Panc1 (cell line): ENCODE measurements around the gene TMOD1. TPM values are rescaled to one million over a fixed set of nuclear protein-coding genes. Genes with fewer than 3 reads are reported as not detected.

Experiments
- ATAC-seq: fragments of 200-7000 bp; cut with Tn5 transposase; 2 replicates; pipeline ENCODE4 v1.9.1; 2020; ENCODE audit warnings: mild to moderate bottlenecking, moderate library complexity
- BruUV-seq: library from RNA; stranded (reverse); fragments of 400-500 nt; replicated peaks from 2 replicates; lab custom pipeline; 2021; lab: Mats Ljungman, UMichigan
- CTCF ChIA-PET: fragments of 300-600 bp; sonication (Branson Sonifier 250); formaldehyde crosslinking; loops from one replicate; lab custom pipeline; 2022; ENCODE audit warnings: antibody characterized with exemption; lab: Charles Lee
- POLR2A ChIA-PET: fragments of 300-600 bp; sonication (Branson Sonifier 250); formaldehyde crosslinking; loops from one replicate; lab custom pipeline; 2022; ENCODE audit warnings: antibody characterized with exemption; lab: Charles Lee
- DNase-seq: peaks from one replicate; pipeline ENCODE4 v3.0.0-alpha.2; 2010; ENCODE audit warnings: low read depth, low spot score
- H3K27ac ChIP-seq: 2 replicates; pipeline ENCODE4 v1.5.1; 2011; ENCODE audit warnings: mild to moderate bottlenecking, low read length, inconsistent platforms
- H3K27me3 ChIP-seq: fragments of 200-500 bp; sonication (Bioruptor generic); 2 replicates; pipeline ENCODE4 v1.6.0; 2014; ENCODE audit warnings: low read length, inconsistent platforms; ENCODE audit not compliant: control insufficient read depth, insufficient read depth
- H3K36me3 ChIP-seq: fragments of 200-500 bp; sonication (Bioruptor generic); 2 replicates; pipeline ENCODE4 v1.5.1; 2014; ENCODE audit warnings: inconsistent platforms, mild to moderate bottlenecking, low read length, moderate library complexity; ENCODE audit not compliant: control insufficient read depth, insufficient read depth
- H3K4me1 ChIP-seq: 2 replicates; pipeline ENCODE4 v1.5.1; 2011; ENCODE audit warnings: inconsistent platforms, mild to moderate bottlenecking, low read length, moderate library complexity; ENCODE audit not compliant: control insufficient read depth, insufficient read depth
- H3K4me3 ChIP-seq, 2 experiments: 2 replicates each; pipeline ENCODE4 v1.5.1; 2011 to 2012; ENCODE audit warnings: low read depth in 2 of 2, low read length in 2 of 2, mild to moderate bottlenecking in 2 of 2, inconsistent platforms in 1 of 2, moderate library complexity in 1 of 2
- H3K9me3 ChIP-seq: fragments of 200-500 bp; sonication (Bioruptor generic); 2 replicates; pipeline ENCODE4 v1.5.1; 2014; ENCODE audit warnings: low read depth, mild to moderate bottlenecking, inconsistent platforms, low read length, moderate library complexity; ENCODE audit not compliant: control insufficient read depth, insufficient read depth
- CTCF ChIP-seq: fragments of 450-650 bp; IDR thresholded peaks from 2 replicates; pipeline ENCODE4 v1.5.1; 2017; ENCODE audit warnings: mild to moderate bottlenecking
- POLR2AphosphoS5 ChIP-seq: IDR thresholded peaks from 2 replicates; pipeline ENCODE4 v1.6.1; 2012; ENCODE audit warnings: mild to moderate bottlenecking, low read depth, low read length, moderate library complexity
- REST ChIP-seq, 2 experiments: IDR thresholded peaks; 2 replicates each; pipeline ENCODE4 v1.6.1; 2011 to 2012; ENCODE audit warnings: low read depth in 2 of 2, control low read depth in 1 of 2, low read length in 1 of 2, mild to moderate bottlenecking in 1 of 2, moderate library complexity in 1 of 2; ENCODE audit not compliant: insufficient read depth in 1 of 2
- SIN3A ChIP-seq: IDR thresholded peaks from 2 replicates; pipeline ENCODE4 v1.6.1; 2012; ENCODE audit warnings: low read depth, mild to moderate bottlenecking, low read length, moderate library complexity, borderline replicate concordance; ENCODE audit not compliant: insufficient read depth
- TCF7L2 ChIP-seq: IDR thresholded peaks from 2 replicates; pipeline ENCODE4 v1.6.1; 2011; ENCODE audit warnings: mild to moderate bottlenecking, low read depth, low read length, inconsistent platforms
- in situ Hi-C: cut with HindIII; loops from 2 replicates; pipeline ENCODE4 v1.10.0; 2016; ENCODE audit warnings: low sequenced_read_pairs, low pct_unique_long_range_greater_than_20kb
- intact Hi-C: fragments of 100-400 bp; cut with micrococcal nuclease; formaldehyde crosslinking; loops from one replicate; pipeline ENCODE4 v1.10.0; 2022; ENCODE audit not compliant: unreplicated experiment
- total RNA-seq: library from RNA; stranded (reverse); gene quantifications from one replicate; pipeline ENCODE4 v1.2.1, GENCODE V29; 2021; ENCODE audit not compliant: unreplicated experiment

The TMOD1 gene
- total RNA-seq, 1 experiment from 2014 or later = 1.4 TPM

GRCh38 chr9:97628668-97629067, 127.2 kb downstream of the TMOD1 start:
- in situ Hi-C loops = no loop called here
- no TSS peak for BruUV-seq
- no peaks in the 10 kb centered on the region for H3K9me3 ChIP-seq
- H3K27ac ChIP-seq = no peak overlapping the region
- no peak overlapping the region for H3K4me3 ChIP-seq
- ChIA-PET CTCF (no interaction called here), POLR2A (no interaction called here)
- H3K4me1 ChIP-seq = peaks cover 5% of the 10 kb centered on the region; the same call in 1 of the 2 replicates
- ATAC-seq (no peak), DNase-seq (no peak)
- intact Hi-C loops = no loop called here
- TF ChIP-seq POLR2AphosphoS5 = no peak
- no peak for TF ChIP-seq REST (IDR thresholded peaks at IDR 0.05; ENCODE audit: insufficient read depth in 1 of 2, low read depth in 2 of 2, low read length in 1 of 2)
- no peak for TF ChIP-seq TCF7L2
- no peak for TF ChIP-seq CTCF
- no peak for TF ChIP-seq SIN3A
- H3K36me3 ChIP-seq = no peaks in the 10 kb centered on the region; the same call in none of the 2 replicates
- no peaks in the 10 kb centered on the region for H3K27me3 ChIP-seq

GRCh38 chr9:97629156-97629555, 127.7 kb downstream of the TMOD1 start:
- no peaks in the 10 kb centered on the region; the same call in none of the 2 replicates for H3K36me3 ChIP-seq
- DNase-seq (no peak), ATAC-seq (no peak)
- in situ Hi-C loops = no loop called here
- H3K9me3 ChIP-seq = no peaks in the 10 kb centered on the region
- H3K4me1 ChIP-seq = peaks cover 5% of the 10 kb centered on the region; the same call in 1 of the 2 replicates
- no peak overlapping the region for H3K27ac ChIP-seq
- CTCF ChIA-PET = no interaction called here
- H3K4me3 ChIP-seq = no peak overlapping the region
- no TSS peak for BruUV-seq
- H3K27me3 ChIP-seq = no peaks in the 10 kb centered on the region
- intact Hi-C loops = no loop called here
- TF ChIP-seq SIN3A (no peak), POLR2AphosphoS5 (no peak), TCF7L2 (no peak), REST (IDR thresholded peaks at IDR 0.05; ENCODE audit: insufficient read depth in 1 of 2, low read depth in 2 of 2, low read length in 1 of 2) (no peak)
- POLR2A ChIA-PET = no interaction called here
